GM19438 (cell line): ENCODE results near the gene TNIP3.
"Not testable (repeated sequence)": the region's sequence is repeated elsewhere in the genome, so short reads cannot be mapped to it uniquely, and the experiment has no call there.

Experiments used
- ATAC-seq: cut with Tn5 transposase; IDR thresholded peaks from one replicate; pipeline ENCODE4 v1.9.1; 2021; ENCODE audit warnings: low read depth; ENCODE audit not compliant: unreplicated experiment

TNIP3 gene

GRCh38 chr4:121164291-121164690 lies at the start of gene TNIP3:
TSS of gene TNIP3 (minus strand) at chr4:121164321. CDS start at chr4:121164125, 196 bp downstream.
- no peak for ATAC-seq

- ATAC-seq: no peak
Observed at GRCh38 chr4:121212806-121213205, 48.7 kb upstream of the TNIP3 start.

- ATAC-seq: no peak
Observed at GRCh38 chr4:121209171-121209570, 45.0 kb upstream of the TNIP3 start.

GRCh38 chr4:121208244-121209007 lies 44.3 kb upstream of the TNIP3 start:
- ATAC-seq: no peak

- not testable (repeated sequence) for ATAC-seq
Observed at GRCh38 chr4:121205777-121206176, 41.7 kb upstream of the TNIP3 start.

GRCh38 chr4:121200795-121201472 lies 36.8 kb upstream of the TNIP3 start:
- ATAC-seq: peak; percentile 73

- peak; percentile 67 for ATAC-seq
Observed at GRCh38 chr4:121199742-121200561, 35.8 kb upstream of the TNIP3 start.

GRCh38 chr4:121198251-121198650 lies 34.1 kb upstream of the TNIP3 start:
- ATAC-seq: no peak

- ATAC-seq: no peak
Observed at GRCh38 chr4:121195649-121196048, 31.5 kb upstream of the TNIP3 start.

GRCh38 chr4:121192480-121192879 lies 28.4 kb upstream of the TNIP3 start:
- no peak for ATAC-seq

- no peak for ATAC-seq
Observed at GRCh38 chr4:121192013-121192412, 27.9 kb upstream of the TNIP3 start.

- ATAC-seq: no peak
Observed at GRCh38 chr4:121191361-121191760, 27.2 kb upstream of the TNIP3 start.

GRCh38 chr4:121190389-121190788 lies 26.3 kb upstream of the TNIP3 start:
- ATAC-seq: no peak

GRCh38 chr4:121189326-121190215 lies 25.4 kb upstream of the TNIP3 start:
- ATAC-seq: peak; percentile 96

GRCh38 chr4:121187206-121187605 lies 23.1 kb upstream of the TNIP3 start:
- ATAC-seq: no peak

GRCh38 chr4:121185960-121186359 lies 21.8 kb upstream of the TNIP3 start:
- peak; percentile 54 for ATAC-seq

GRCh38 chr4:121183989-121184388 lies 19.9 kb upstream of the TNIP3 start:
- ATAC-seq: no peak

GRCh38 chr4:121183361-121183760 lies 19.2 kb upstream of the TNIP3 start:
- ATAC-seq: no peak

- ATAC-seq: no peak
Observed at GRCh38 chr4:121182296-121182695, 18.2 kb upstream of the TNIP3 start.

- ATAC-seq: no peak
Observed at GRCh38 chr4:121181493-121181892, 17.4 kb upstream of the TNIP3 start.
